GM12874 (cell line): ENCODE results near the gene INS.

ENCODE experiments used
- CTCF ChIP-seq: IDR thresholded peaks from 2 replicates; pipeline ENCODE4 v1.5.1; 2011; ENCODE audit warnings: low read depth, mild to moderate bottlenecking, control low read depth, low read length, moderate library complexity; ENCODE audit not compliant: insufficient read depth

The INS gene

GRCh38 chr11:2180789-2181370 lies 19.9 kb upstream of the INS start:
- TF ChIP-seq CTCF: no peak

- TF ChIP-seq CTCF: no peak
These were observed 19.3 kb upstream of the INS start for GRCh38 chr11:2180347-2180746.

GRCh38 chr11:2179516-2179915 lies 18.5 kb upstream of the INS start:
- no peak for TF ChIP-seq CTCF

- no peak for TF ChIP-seq CTCF
These were observed 18.0 kb upstream of the INS start for GRCh38 chr11:2178906-2179494.

- no peak for TF ChIP-seq CTCF
These were observed 16.1 kb upstream of the INS start for GRCh38 chr11:2177076-2177475.

- TF ChIP-seq CTCF: no peak
These were observed 15.4 kb upstream of the INS start for GRCh38 chr11:2176389-2176900.

- TF ChIP-seq CTCF: no peak
These were observed 14.7 kb upstream of the INS start for GRCh38 chr11:2175659-2176058.
